KG1 (cell line): ENCODE results near the gene CRAT.

Experiments used
- DNase-seq: peaks from one replicate; lab custom pipeline; 2025; lab: John Stamatoyannopoulos, UW

CRAT gene

DNA sequence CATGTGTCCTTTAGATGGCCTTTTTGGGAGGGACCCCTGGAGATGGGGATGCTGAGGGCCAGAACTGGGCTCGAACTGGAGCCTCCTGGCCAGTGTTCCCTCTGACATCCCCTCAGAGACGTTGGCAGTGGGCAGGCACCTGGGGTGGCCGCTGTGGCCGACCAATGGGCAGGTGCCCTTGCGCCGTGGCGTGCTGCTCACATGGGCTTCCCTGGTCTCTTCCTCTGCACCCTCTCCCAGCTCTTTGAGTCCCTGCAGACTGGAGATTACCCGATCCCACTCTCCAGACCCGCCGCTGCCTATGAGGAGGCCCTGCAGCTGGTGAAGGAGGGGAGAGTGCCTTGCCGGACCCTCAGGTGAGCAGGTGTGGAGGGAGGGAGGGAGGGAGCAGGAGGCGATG lies 49.6 kb downstream of the CRAT start:
- no peak for DNase-seq

GRCh38 chr9:129059796-129060785 lies 50.5 kb downstream of the CRAT start:
- no peak for DNase-seq

DNA sequence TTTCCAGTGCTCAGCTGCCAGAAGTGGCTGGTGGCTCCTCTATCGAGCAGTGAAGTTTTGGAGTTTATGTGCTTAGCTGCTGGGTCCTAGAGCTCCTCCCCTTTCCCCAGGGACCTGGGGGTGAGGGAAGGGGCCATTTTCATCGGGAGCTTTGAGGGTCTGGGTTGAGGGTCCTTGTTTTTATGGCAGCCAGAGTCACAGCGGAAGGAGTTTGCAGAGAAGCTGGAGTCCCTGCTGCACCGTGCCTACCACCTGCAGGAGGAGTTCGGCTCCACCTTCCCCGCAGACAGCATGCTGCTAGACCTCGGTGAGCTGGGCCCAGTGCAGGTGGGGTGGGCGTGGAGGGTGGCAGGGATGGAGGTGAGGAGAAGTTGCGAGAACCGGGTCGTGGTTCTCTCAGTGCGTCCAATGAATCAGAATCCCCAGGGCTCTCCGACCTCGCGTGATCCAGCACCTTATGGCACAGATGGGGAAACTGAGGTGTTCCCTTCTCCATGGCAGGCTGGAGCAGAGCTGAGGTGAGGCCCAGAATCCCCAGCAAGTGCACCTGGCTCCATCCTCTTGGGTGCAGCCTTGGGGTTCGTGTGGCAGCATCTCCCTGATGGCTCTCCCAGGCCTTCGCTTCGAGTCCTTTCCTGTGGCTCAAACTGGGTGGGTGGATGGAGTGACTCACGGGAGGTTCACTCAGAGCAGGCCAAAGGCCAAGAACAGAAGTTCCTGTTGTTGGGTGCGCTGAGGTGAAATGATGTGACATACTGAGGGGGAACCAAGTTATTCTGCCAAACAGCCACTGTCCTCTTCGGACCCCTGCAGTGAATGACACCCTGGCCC lies 51.4 kb downstream of the CRAT start:
- DNase-seq: no peak

GRCh38 chr9:129054163-129054851 lies 56.3 kb downstream of the CRAT start:
- no peak for DNase-seq

- DNase-seq: no peak
Observed at GRCh38 chr9:129053020-129053419, 57.6 kb downstream of the CRAT start.

GRCh38 chr9:129052592-129052991 lies 58.0 kb downstream of the CRAT start:
- no peak for DNase-seq
